CD14-positive monocyte (primary cell): ENCODE measurements around the gene APCDD1. TPM values are rescaled to one million over a fixed set of nuclear protein-coding genes. Genes with fewer than 3 reads are reported as not detected.

Experiments used
- DNase-seq, 3 donors: peaks; one replicate each; pipeline ENCODE4 v3.0.0-alpha.2; 2011 to 2022
- H2AFZ ChIP-seq: 2 replicates; pipeline ENCODE4 v1.6.0; 2012; ENCODE audit warnings: mild to moderate bottlenecking, low read depth, low read length, inconsistent platforms; ENCODE audit not compliant: insufficient read depth, poor library complexity, severe bottlenecking
- H3K27ac ChIP-seq, 2 donors: 1 replicate in 1 of 2; 2 replicates in 1 of 2; pipeline ENCODE4 v1.5.1; 2012 to 2013; ENCODE audit warnings: low read length in 2 of 2, control low read depth in 1 of 2, inconsistent platforms in 1 of 2, low read depth in 1 of 2, mild to moderate bottlenecking in 1 of 2
- H3K27me3 ChIP-seq, 2 donors: one replicate each; pipeline versions ENCODE4 v1.6.0 to v1.6.1; 2011 to 2013; ENCODE audit warnings: low read length in 2 of 2; ENCODE audit not compliant: control insufficient read depth in 2 of 2, insufficient read depth in 2 of 2
- H3K36me3 ChIP-seq, 2 donors: replicated peaks in 1 of 2; 1 replicate in 1 of 2; 2 replicates in 1 of 2; pipeline versions ENCODE4 v1.5.1 to v1.6.1; 2012 to 2013; ENCODE audit warnings: low read length in 2 of 2, control low read depth in 1 of 2, inconsistent platforms in 1 of 2, mild to moderate bottlenecking in 1 of 2; ENCODE audit not compliant: insufficient read depth in 2 of 2, control insufficient read depth in 1 of 2
- H3K4me1 ChIP-seq, 2 donors: 1 replicate in 1 of 2; 2 replicates in 1 of 2; pipeline versions ENCODE4 v1.5.1 to v1.6.1; 2012 to 2013; ENCODE audit warnings: low read length in 2 of 2, control low read depth in 1 of 2, inconsistent platforms in 1 of 2, mild to moderate bottlenecking in 1 of 2, moderate library complexity in 1 of 2; ENCODE audit not compliant: insufficient read depth in 2 of 2, control insufficient read depth in 1 of 2
- H3K4me2 ChIP-seq: replicated peaks from 2 replicates; pipeline ENCODE3; 2012; ENCODE audit warnings: low read length, moderate library complexity, mild to moderate bottlenecking; ENCODE audit not compliant: poor library complexity, severe bottlenecking; ENCODE audit errors: extremely low read depth
- H3K4me3 ChIP-seq, 3 experiments: fragments of 200-600 bp in 1 of 3; sonication (generic) in 1 of 3; replicated peaks in 1 of 3; 1 replicate in 2 of 3; 2 replicates in 1 of 3; pipeline ENCODE4 v1.5.1; 2011 to 2013; ENCODE audit warnings: low read length in 3 of 3, mild to moderate bottlenecking in 3 of 3, control low read depth in 2 of 3, low read depth in 2 of 3, inconsistent platforms in 1 of 3, moderate library complexity in 1 of 3
- H3K79me2 ChIP-seq: 2 replicates; pipeline ENCODE4 v1.6.0; 2012; ENCODE audit warnings: mild to moderate bottlenecking, control low read depth, inconsistent platforms, low read length, moderate library complexity; ENCODE audit not compliant: insufficient read depth
- H3K9ac ChIP-seq: 2 replicates; pipeline ENCODE4 v1.6.0; 2017; ENCODE audit warnings: low read length, mild to moderate bottlenecking; ENCODE audit not compliant: insufficient read depth, poor library complexity, severe bottlenecking
- H3K9me3 ChIP-seq, 2 donors: replicated peaks in 1 of 2; 1 replicate in 1 of 2; 2 replicates in 1 of 2; pipeline versions ENCODE4 v1.5.1 to v1.6.1; 2012 to 2013; ENCODE audit warnings: low read length in 2 of 2, control low read depth in 1 of 2; ENCODE audit not compliant: control insufficient read depth in 1 of 2, insufficient read depth in 1 of 2
- H4K20me1 ChIP-seq: 2 replicates; pipeline ENCODE4 v1.6.0; 2012; ENCODE audit warnings: mild to moderate bottlenecking, low read length, control low read depth, moderate library complexity; ENCODE audit not compliant: insufficient read depth
- H3K27ac Mint-ChIP-seq, 7 donors: one replicate each; pipeline ENCODE4 v1.8.0; 2020; ENCODE audit warnings: mild to moderate bottlenecking in 7 of 7, mixed read lengths in 7 of 7, moderate library complexity in 6 of 7, inconsistent platforms in 2 of 7
- H3K27me3 Mint-ChIP-seq, 3 donors: one replicate each; pipeline ENCODE4 v1.8.0; 2021 to 2022; ENCODE audit warnings: low read depth in 3 of 3, mild to moderate bottlenecking in 3 of 3, mixed read lengths in 3 of 3, moderate library complexity in 3 of 3, inconsistent platforms in 1 of 3
- H3K36me3 Mint-ChIP-seq, 2 donors: one replicate each; pipeline ENCODE4 v1.8.0; 2020; ENCODE audit warnings: mixed read lengths in 2 of 2, inconsistent platforms in 1 of 2, mild to moderate bottlenecking in 1 of 2
- H3K4me1 Mint-ChIP-seq: one replicate; pipeline ENCODE4 v1.8.0; 2020; ENCODE audit warnings: mild to moderate bottlenecking, mixed read lengths
- H3K4me3 Mint-ChIP-seq, 2 donors: one replicate each; pipeline ENCODE4 v1.8.0; 2020; ENCODE audit warnings: mild to moderate bottlenecking in 2 of 2, mixed read lengths in 2 of 2, moderate library complexity in 1 of 2
- H3K9me3 Mint-ChIP-seq, 7 donors: one replicate each; pipeline ENCODE4 v1.8.0; 2020 to 2022; ENCODE audit warnings: mixed read lengths in 7 of 7, mild to moderate bottlenecking in 6 of 7, moderate library complexity in 6 of 7, inconsistent platforms in 2 of 7
- WGBS: methylation state at CpG from one replicate; pipeline ENCODE4 v1.1.5; 2013; ENCODE audit warnings: missing lambda C conversion rate; ENCODE audit not compliant: insufficient coverage; 5-methylcytosine and 5-hydroxymethylcytosine counted together
- intact Hi-C, 2 donors: fragments of 100-400 bp; cut with micrococcal nuclease; formaldehyde crosslinking; loops; one replicate each; pipeline versions ENCODE4 v1.15.0 to v1.15.1; 2023
- polyA plus RNA-seq, 3 donors: library from polyadenylated mRNA; depleted of rRNA in 1 of 3; unstranded in 2 of 3; stranded (reverse) in 1 of 3; fragments of 300-500 nt in 2 of 3; fragments of >200 nt in 1 of 3; fragmentation: Illumina TruSeq in 2 of 3; gene quantifications; 1 replicate in 2 of 3; 2 replicates in 1 of 3; pipeline ENCODE4 v1.2.3, GENCODE V29; 2012 to 2021
- TF ChIP-seq, protein P1 (sequence below): fragments of 200-600 bp; IDR thresholded peaks from one replicate; pipeline ENCODE4 v1.8.0; 2022; ENCODE audit warnings: antibody characterized with exemption, mild to moderate bottlenecking

The APCDD1 gene
- polyA plus RNA-seq, 3 donors, result 1.2 to 4.8 (median 1.6) TPM

DNA sequence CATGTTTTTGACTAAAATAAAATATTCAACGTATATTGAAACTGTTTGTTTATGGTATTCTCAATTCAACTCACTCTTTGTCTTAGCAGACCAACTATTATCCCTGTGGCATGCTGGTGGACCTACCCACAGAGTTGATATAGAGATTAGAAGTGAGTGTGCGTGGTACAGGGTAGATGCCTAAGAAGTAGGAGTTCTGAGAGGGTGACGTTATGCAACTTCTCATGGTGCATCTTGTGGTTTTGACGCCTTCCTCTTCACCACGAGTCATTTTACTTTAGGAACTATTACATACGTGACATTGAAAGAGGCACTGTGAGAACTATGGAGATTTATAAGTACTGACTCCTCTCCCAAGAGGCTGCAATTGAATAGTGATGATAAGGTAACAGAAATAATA, 44.8 kb downstream of the APCDD1 start:
- Histone ChIP-seq H3K36me3 (no peaks in the 10 kb centered on the region), H3K79me2 (no peaks in the 10 kb centered on the region), H3K9ac (no peak overlapping the region), H4K20me1 (no peaks in the 10 kb centered on the region), H3K9me3 (no peaks in the 10 kb centered on the region), H3K4me2 (peak overlapping the region; percentile 19), H3K27me3 (no peaks in the 10 kb centered on the region), H2AFZ (no peak overlapping the region), H3K4me1 (peaks cover 22 to 23% of the 10 kb centered on the region in 2 donors), H3K4me3 (no peak overlapping the region), H3K27ac (peak overlapping the region in 1 of 2 donors; percentile 45)
- Mint-ChIP-seq H3K9me3 (peaks cover 0 to 4% (median 1%) of the 10 kb centered on the region in 7 donors), H3K27me3 (peaks cover 0 to 3% (median 1%) of the 10 kb centered on the region in 3 donors), H3K4me1 (peaks cover 28% of the 10 kb centered on the region), H3K27ac (peak overlapping the region in 6 of 7 donors; percentile 14 to 70 (median 38)), H3K36me3 (peaks cover 0 to 2% of the 10 kb centered on the region in 2 donors), H3K4me3 (peak overlapping the region in 1 of 2 donors; percentile 21)
- TF ChIP-seq, protein P1, sequence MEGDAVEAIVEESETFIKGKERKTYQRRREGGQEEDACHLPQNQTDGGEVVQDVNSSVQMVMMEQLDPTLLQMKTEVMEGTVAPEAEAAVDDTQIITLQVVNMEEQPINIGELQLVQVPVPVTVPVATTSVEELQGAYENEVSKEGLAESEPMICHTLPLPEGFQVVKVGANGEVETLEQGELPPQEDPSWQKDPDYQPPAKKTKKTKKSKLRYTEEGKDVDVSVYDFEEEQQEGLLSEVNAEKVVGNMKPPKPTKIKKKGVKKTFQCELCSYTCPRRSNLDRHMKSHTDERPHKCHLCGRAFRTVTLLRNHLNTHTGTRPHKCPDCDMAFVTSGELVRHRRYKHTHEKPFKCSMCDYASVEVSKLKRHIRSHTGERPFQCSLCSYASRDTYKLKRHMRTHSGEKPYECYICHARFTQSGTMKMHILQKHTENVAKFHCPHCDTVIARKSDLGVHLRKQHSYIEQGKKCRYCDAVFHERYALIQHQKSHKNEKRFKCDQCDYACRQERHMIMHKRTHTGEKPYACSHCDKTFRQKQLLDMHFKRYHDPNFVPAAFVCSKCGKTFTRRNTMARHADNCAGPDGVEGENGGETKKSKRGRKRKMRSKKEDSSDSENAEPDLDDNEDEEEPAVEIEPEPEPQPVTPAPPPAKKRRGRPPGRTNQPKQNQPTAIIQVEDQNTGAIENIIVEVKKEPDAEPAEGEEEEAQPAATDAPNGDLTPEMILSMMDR, result no peak
- DNase-seq, result peak; percentile 73 to 83 (median 82)
- intact Hi-C loops, result no loop called here
- WGBS, result no CpG with 5 or more reads among the region's 6 CpGs

DNA sequence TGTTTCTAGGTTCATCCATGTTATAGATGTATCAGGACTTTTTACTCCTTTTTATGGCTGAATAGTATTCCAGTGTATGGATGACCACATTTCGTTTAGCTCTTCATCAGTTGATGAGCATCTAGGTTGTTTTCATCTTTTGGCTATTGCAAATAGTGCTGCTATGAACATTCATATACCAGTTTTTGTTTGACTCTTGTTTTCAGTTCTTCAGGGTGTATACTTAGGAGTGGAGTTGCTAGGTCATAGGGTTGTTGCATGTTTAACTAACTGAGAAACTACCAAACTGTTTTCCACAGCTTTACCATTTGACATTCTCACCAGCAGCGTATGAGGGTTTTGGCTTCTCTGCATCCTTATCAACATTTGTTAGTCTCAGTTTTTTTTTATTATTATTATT, 45.6 kb downstream of the APCDD1 start:
- H4K20me1 ChIP-seq, result no peaks in the 10 kb centered on the region
- H2AFZ ChIP-seq, result no peak overlapping the region
- H3K27ac ChIP-seq, result no peak overlapping the region
- H3K4me3 ChIP-seq, result no peak overlapping the region
- peaks cover 2 to 6% of the 10 kb centered on the region in 2 donors for H3K9me3 ChIP-seq
- no peaks in the 10 kb centered on the region for H3K27me3 ChIP-seq
- H3K4me1 Mint-ChIP-seq, result peaks cover 25% of the 10 kb centered on the region
- H3K27ac Mint-ChIP-seq, result peak overlapping the region in 3 of 7 donors; percentile 4 to 15 (median 6)
- H3K4me2 ChIP-seq, result no peak overlapping the region
- intact Hi-C loops, result no loop called here
- no CpG with 5 or more reads among the region's 2 CpGs for WGBS
- no peak for DNase-seq
- H3K9me3 Mint-ChIP-seq, result peaks cover 0 to 9% (median 8%) of the 10 kb centered on the region in 7 donors
- TF ChIP-seq, protein P1, result no peak
- peaks cover 22 to 23% of the 10 kb centered on the region in 2 donors for H3K4me1 ChIP-seq
- H3K27me3 Mint-ChIP-seq, result peaks cover 0 to 3% (median 1%) of the 10 kb centered on the region in 3 donors
- H3K9ac ChIP-seq, result no peak overlapping the region
- no peak overlapping the region for H3K4me3 Mint-ChIP-seq
- no peaks in the 10 kb centered on the region for H3K36me3 ChIP-seq
- H3K36me3 Mint-ChIP-seq, result peaks cover 0 to 2% of the 10 kb centered on the region in 2 donors
- H3K79me2 ChIP-seq, result no peaks in the 10 kb centered on the region
